IMR-90 (cell line): ENCODE data around the gene DNAJC5G. TPM values are rescaled to one million over a fixed set of nuclear protein-coding genes. Genes with fewer than 3 reads are reported as not detected.

Source experiments
- ATAC-seq: fragments of 200-7000 bp; cut with Tn5 transposase; 2 replicates; pipeline ENCODE4 v1.9.1; 2020; ENCODE audit warnings: low read depth, mild to moderate bottlenecking, moderate library complexity
- BruUV-seq: library from RNA; stranded (reverse); fragments of 400-500 nt; replicated peaks from 2 replicates; lab custom pipeline; 2021; lab: Mats Ljungman, UMichigan
- CTCF ChIA-PET: fragments of 300-600 bp; formaldehyde crosslinking; extraction: SDS; loops from one replicate; lab custom pipeline; 2021; ENCODE audit warnings: antibody characterized with exemption; lab: Yijun Ruan, JAX
- POLR2A ChIA-PET: fragments of 300-600 bp; sonication (Branson Sonifier 250); formaldehyde crosslinking; loops from one replicate; lab custom pipeline; 2022; ENCODE audit warnings: antibody characterized with exemption; ENCODE audit not compliant: unreplicated experiment; lab: Charles Lee
- DNase-seq: peaks from one replicate; pipeline ENCODE4 v3.0.0; 2013
- H2AFZ ChIP-seq: replicated peaks from 2 replicates; pipeline ENCODE3; 2013; ENCODE audit warnings: low read length, mild to moderate bottlenecking; ENCODE audit not compliant: poor library complexity
- H2AK5ac ChIP-seq: 2 replicates; pipeline ENCODE4 v1.6.1; 2013; ENCODE audit warnings: low read depth, low read length, inconsistent platforms
- H2AK9ac ChIP-seq: replicated peaks from 2 replicates; pipeline ENCODE3; 2013; ENCODE audit warnings: mild to moderate bottlenecking, low read depth, low read length, moderate library complexity; ENCODE audit not compliant: poor library complexity
- H2BK120ac ChIP-seq: 2 replicates; pipeline ENCODE4 v1.6.1; 2013; ENCODE audit warnings: low read depth, low read length, inconsistent platforms
- H2BK15ac ChIP-seq: 3 replicates; pipeline ENCODE4 v1.6.1; 2013; ENCODE audit warnings: low read depth, low read length, inconsistent platforms
- H2BK20ac ChIP-seq: 2 replicates; pipeline ENCODE4 v1.6.1; 2013; ENCODE audit warnings: low read depth, mild to moderate bottlenecking, inconsistent platforms, low read length, moderate library complexity
- H2BK5ac ChIP-seq: 2 replicates; pipeline ENCODE4 v1.6.1; 2013; ENCODE audit warnings: mild to moderate bottlenecking, low read depth, low read length, inconsistent platforms; ENCODE audit not compliant: poor library complexity, severe bottlenecking
- H3K14ac ChIP-seq: replicated peaks from 2 replicates; pipeline ENCODE4 v1.6.1; 2013; ENCODE audit warnings: low read depth, low read length, inconsistent platforms
- H3K18ac ChIP-seq: 2 replicates; pipeline ENCODE4 v1.6.1; 2013; ENCODE audit warnings: low read depth, low read length, control low read depth
- H3K23ac ChIP-seq: 2 replicates; pipeline ENCODE4 v1.6.1; 2013; ENCODE audit warnings: low read depth, low read length, inconsistent platforms
- H3K27ac ChIP-seq: 2 replicates; pipeline ENCODE4 v1.5.1; 2013; ENCODE audit warnings: mild to moderate bottlenecking, control low read depth, low read length; ENCODE audit not compliant: insufficient read depth
- H3K27me3 ChIP-seq: 2 replicates; pipeline ENCODE4 v1.6.1; 2013; ENCODE audit warnings: low read length; ENCODE audit not compliant: control insufficient read depth, insufficient read depth
- H3K36me3 ChIP-seq: 2 replicates; pipeline ENCODE4 v1.6.1; 2013; ENCODE audit warnings: low read length, mixed read lengths; ENCODE audit not compliant: control insufficient read depth, insufficient read depth
- H3K4ac ChIP-seq: 2 replicates; pipeline ENCODE4 v1.6.1; 2013; ENCODE audit warnings: low read depth, low read length, inconsistent platforms
- H3K4me1 ChIP-seq: 2 replicates; pipeline ENCODE4 v1.6.1; 2013; ENCODE audit warnings: low read length, mixed read lengths; ENCODE audit not compliant: control insufficient read depth, insufficient read depth
- H3K4me2 ChIP-seq: 2 replicates; pipeline ENCODE4 v1.6.1; 2013; ENCODE audit warnings: low read depth, mild to moderate bottlenecking, control low read depth, low read length, moderate library complexity
- H3K4me3 ChIP-seq: 2 replicates; pipeline ENCODE4 v1.5.1; 2013; ENCODE audit warnings: low read depth, mild to moderate bottlenecking, control low read depth, low read length, moderate library complexity; ENCODE audit not compliant: insufficient read depth
- H3K56ac ChIP-seq: 2 replicates; pipeline ENCODE4 v1.6.1; 2013; ENCODE audit warnings: low read length, inconsistent platforms; ENCODE audit not compliant: insufficient read depth; ENCODE audit errors: extremely low read depth
- H3K79me1 ChIP-seq, 2 experiments: 2 replicates each; pipeline ENCODE4 v1.6.1; 2013; ENCODE audit warnings: low read length in 2 of 2, inconsistent platforms in 1 of 2, low read depth in 1 of 2
- H3K9ac ChIP-seq: 2 replicates; pipeline ENCODE4 v1.6.1; 2013; ENCODE audit warnings: low read depth, low read length, control low read depth
- H3K9me1 ChIP-seq: 2 replicates; pipeline ENCODE4 v1.6.1; 2013; ENCODE audit warnings: low read length, inconsistent platforms; ENCODE audit not compliant: insufficient read depth
- H3K9me3 ChIP-seq: 2 replicates; pipeline ENCODE4 v1.6.1; 2013; ENCODE audit warnings: low read length; ENCODE audit not compliant: control insufficient read depth, insufficient read depth
- H4K20me1 ChIP-seq: 2 replicates; pipeline ENCODE4 v1.6.1; 2013; ENCODE audit warnings: low read length, inconsistent platforms; ENCODE audit not compliant: insufficient read depth
- H4K5ac ChIP-seq: 2 replicates; pipeline ENCODE4 v1.6.1; 2013; ENCODE audit warnings: mild to moderate bottlenecking, low read depth, low read length, control low read depth
- H4K8ac ChIP-seq, 2 experiments: 2 replicates each; pipeline ENCODE4 v1.6.1; 2013; ENCODE audit warnings: low read depth in 2 of 2, low read length in 2 of 2, control low read depth in 1 of 2, inconsistent platforms in 1 of 2
- H4K91ac ChIP-seq: 2 replicates; pipeline ENCODE4 v1.6.1; 2013; ENCODE audit warnings: low read depth, low read length, inconsistent platforms; ENCODE audit not compliant: insufficient read depth
- BHLHE40 ChIP-seq: fragments of 150-350 bp; IDR thresholded peaks from 2 replicates; pipeline ENCODE4 v1.6.1; 2016; ENCODE audit warnings: mild to moderate bottlenecking, low read depth, low read length
- CEBPB ChIP-seq: IDR thresholded peaks from 2 replicates; pipeline ENCODE4 v1.6.1; 2012; ENCODE audit warnings: low read depth, low read length, improper control_type of control experiment
- CTCF ChIP-seq: conservative IDR thresholded peaks from 2 replicates; pipeline ENCODE4 v1.5.1; 2012; ENCODE audit warnings: mild to moderate bottlenecking, low read depth, low read length, improper control_type of control experiment
- ELK1 ChIP-seq: fragments of 150-350 bp; IDR thresholded peaks from 2 replicates; pipeline ENCODE4 v1.6.1; 2016; ENCODE audit warnings: low read depth, mild to moderate bottlenecking, low read length, moderate library complexity, borderline replicate concordance
- MXI1 ChIP-seq: IDR thresholded peaks from 2 replicates; pipeline ENCODE4 v1.6.1; 2012; ENCODE audit warnings: low read depth, mild to moderate bottlenecking, low read length, moderate library complexity, borderline replicate concordance
- POLR2A ChIP-seq: IDR thresholded peaks from 2 replicates; pipeline ENCODE4 v1.6.1; 2012; ENCODE audit warnings: mild to moderate bottlenecking, low read depth, low read length
- RAD21 ChIP-seq: IDR thresholded peaks from 2 replicates; pipeline ENCODE4 v1.6.1; 2012; ENCODE audit warnings: low read length, improper control_type of control experiment
- RFX5 ChIP-seq: IDR thresholded peaks from 2 replicates; pipeline ENCODE4 v1.8.0; 2012; ENCODE audit warnings: low read depth, mild to moderate bottlenecking, low read length, moderate library complexity
- SMC3 ChIP-seq: fragments of 150-350 bp; IDR thresholded peaks from 2 replicates; pipeline ENCODE4 v1.6.1; 2016; ENCODE audit warnings: low read depth, mild to moderate bottlenecking, antibody characterized with exemption, low read length, moderate library complexity
- WGBS, 2 experiments: methylation state at CpG; one replicate each; pipeline versions ENCODE4 v1.1.5 to v1.1.7; 2013; ENCODE audit warnings: missing lambda C conversion rate in 2 of 2; ENCODE audit not compliant: insufficient read length in 1 of 2; ENCODE audit errors: extremely low coverage in 2 of 2; 5-methylcytosine and 5-hydroxymethylcytosine counted together
- dilution Hi-C: fragments of 300-500 bp; cut with HindIII; formaldehyde crosslinking; loops from one replicate; pipeline ENCODE4 v1.14.3; 2018; ENCODE audit warnings: low sequenced_read_pairs; ENCODE audit not compliant: unreplicated experiment
- in situ Hi-C: fragments of 300-500 bp; cut with MboI; formaldehyde crosslinking; loops from 3 replicates; pipeline ENCODE4 v1.14.3; 2019; ENCODE audit warnings: low sequenced_read_pairs, inconsistent platforms, mixed read lengths
- intact Hi-C: fragments of 100-400 bp; cut with micrococcal nuclease; formaldehyde crosslinking; loops from 2 replicates; pipeline ENCODE4 v1.10.0; 2022
- polyA plus RNA-seq, 3 experiments: library from polyadenylated mRNA; depleted of rRNA; stranded (reverse); fragments of >200 nt; gene quantifications; 2 replicates each; pipeline ENCODE4 v1.2.3, GENCODE V29; 2012; ENCODE audit warnings: low replicate concordance in 1 of 3
- total RNA-seq: library from RNA; depleted of rRNA; stranded (reverse); fragments of >200 nt; gene quantifications from 2 replicates; pipeline ENCODE4 v1.2.3, GENCODE V29; 2012

The DNAJC5G gene
- total and polyA plus RNA-seq, 2 of the 4 experiments (the other 2 are of a cell fraction) = not detected

GRCh38 chr2:27303093-27304025 is 28.1 kb downstream of the DNAJC5G start:
- no peaks in the 10 kb centered on the region for H3K79me1 ChIP-seq
- H3K9me3 ChIP-seq = no peaks in the 10 kb centered on the region; the same call in 1 of the 2 replicates
- POLR2A ChIA-PET = interaction anchor here (0.7 kb wide), 1 partner anchor 566 kb away, joined by 3 read pairs; no protein-coding TSS in a partner anchor
- H2BK5ac ChIP-seq = no peak overlapping the region
- H3K9me1 ChIP-seq = no peaks in the 10 kb centered on the region
- no peak overlapping the region for H4K5ac ChIP-seq
- 0 out of 4 replicates have a peak overlapping the region, but pooled peaks of 1 of the 2 experiments have one; percentile 2 for H4K8ac ChIP-seq
- no peak overlapping the region for H2BK20ac ChIP-seq
- H4K20me1 ChIP-seq = peaks cover 6% of the 10 kb centered on the region
- H3K18ac ChIP-seq = no peak overlapping the region
- H3K4me1 ChIP-seq = no peaks in the 10 kb centered on the region; the same call in 1 of the 2 replicates
- peak; percentile 72 for DNase-seq
- no peak overlapping the region for H3K4me3 ChIP-seq
- no peak overlapping the region for H3K56ac ChIP-seq
- dilution Hi-C loops = no loop called here
- TF ChIP-seq BHLHE40 (no peak), SMC3 (peak; percentile 92), CTCF (peak; percentile 92), RFX5 (no peak), CEBPB (no peak), RAD21 (peak; percentile 82), ELK1 (no peak), MXI1 (no peak), POLR2A (no peak)
- H2BK120ac ChIP-seq = no peak overlapping the region
- WGBS, 2 experiments = 25% methylated on average over 4 of the region's 25 CpGs; no CpG with 5 or more reads in 1 of the 2 experiments
- in situ Hi-C loops = no loop called here
- no peak overlapping the region for H4K91ac ChIP-seq
- BruUV-seq = no TSS peak
- H2AFZ ChIP-seq = peak overlapping the region; percentile 81
- peak; percentile 69 for ATAC-seq
- H2AK9ac ChIP-seq = no peak overlapping the region
- no peak overlapping the region for H2AK5ac ChIP-seq
- H3K27me3 ChIP-seq = peaks cover 39% of the 10 kb centered on the region
- H3K23ac ChIP-seq = no peak overlapping the region
- intact Hi-C loops = loop anchor here (1.0 kb wide), 2 partner anchors 53 to 205 kb away; no protein-coding TSS in a partner anchor
- no peaks in the 10 kb centered on the region for H3K36me3 ChIP-seq
- H3K4ac ChIP-seq = no peak overlapping the region
- CTCF ChIA-PET = interaction anchor here (0.6 to 1.6 kb wide), 12 partner anchors 10 to 231 kb away, joined by 3 to 11 read pairs (median 6); partner anchors contain the start of gene SLC30A3
- H2BK15ac ChIP-seq = no peak overlapping the region
- H3K14ac ChIP-seq = no peak overlapping the region
- no peak overlapping the region for H3K4me2 ChIP-seq
- H3K9ac ChIP-seq = no peak overlapping the region
- no peak overlapping the region for H3K27ac ChIP-seq
